ENCODE results near the gene SYNE2. TPM values are rescaled to one million over a fixed set of nuclear protein-coding genes. Genes with fewer than 3 reads are reported as not detected.

SYNE2 gene
- total RNA-seq, 1 experiment from 2014 or later: 67.4 TPM

DNA sequence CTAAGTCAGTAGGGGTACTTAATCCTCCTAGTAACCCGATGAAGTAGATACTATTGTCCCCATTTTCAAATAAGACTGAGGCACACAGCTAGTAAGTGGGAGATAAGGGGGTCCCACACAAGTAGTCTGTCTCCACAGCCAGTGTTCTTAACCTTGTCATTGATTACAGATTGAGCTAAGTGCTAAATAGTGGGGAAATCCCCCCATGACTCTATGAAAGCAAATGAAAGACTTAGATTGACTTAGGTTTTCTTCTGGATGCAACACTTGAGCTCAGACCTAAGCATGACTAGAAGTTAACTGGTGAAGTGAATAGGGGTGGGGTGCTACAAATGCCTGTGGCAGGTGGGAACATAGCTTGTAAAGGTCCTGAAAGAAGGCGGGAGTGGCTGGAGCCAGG lies 73.8 kb downstream of the SYNE2 start:
- no peaks in the 10 kb centered on the region for H3K27me3 Mint-ChIP-seq (ENCODE audit: insufficient read depth, unreplicated experiment)
- POLR2A ChIA-PET: interaction anchor here (1.5 kb wide), 1 partner anchor 63 kb away, joined by 3 read pairs; no protein-coding TSS in a partner anchor
- intact Hi-C loops (cut with micrococcal nuclease): no loop called here
- CTCF ChIA-PET: interaction anchor here (0.5 to 0.6 kb wide), 2 partner anchors 13 to 69 kb away, joined by 3 read pairs; no protein-coding TSS in a partner anchor
- H3K27ac Mint-ChIP-seq (ENCODE audit: low read depth, unreplicated experiment): no peak overlapping the region
- DNase-seq (ENCODE audit: unreplicated experiment): no peak
- H3K9me3 Mint-ChIP-seq (ENCODE audit: unreplicated experiment): no peaks in the 10 kb centered on the region
- TF ChIP-seq, protein P1, sequence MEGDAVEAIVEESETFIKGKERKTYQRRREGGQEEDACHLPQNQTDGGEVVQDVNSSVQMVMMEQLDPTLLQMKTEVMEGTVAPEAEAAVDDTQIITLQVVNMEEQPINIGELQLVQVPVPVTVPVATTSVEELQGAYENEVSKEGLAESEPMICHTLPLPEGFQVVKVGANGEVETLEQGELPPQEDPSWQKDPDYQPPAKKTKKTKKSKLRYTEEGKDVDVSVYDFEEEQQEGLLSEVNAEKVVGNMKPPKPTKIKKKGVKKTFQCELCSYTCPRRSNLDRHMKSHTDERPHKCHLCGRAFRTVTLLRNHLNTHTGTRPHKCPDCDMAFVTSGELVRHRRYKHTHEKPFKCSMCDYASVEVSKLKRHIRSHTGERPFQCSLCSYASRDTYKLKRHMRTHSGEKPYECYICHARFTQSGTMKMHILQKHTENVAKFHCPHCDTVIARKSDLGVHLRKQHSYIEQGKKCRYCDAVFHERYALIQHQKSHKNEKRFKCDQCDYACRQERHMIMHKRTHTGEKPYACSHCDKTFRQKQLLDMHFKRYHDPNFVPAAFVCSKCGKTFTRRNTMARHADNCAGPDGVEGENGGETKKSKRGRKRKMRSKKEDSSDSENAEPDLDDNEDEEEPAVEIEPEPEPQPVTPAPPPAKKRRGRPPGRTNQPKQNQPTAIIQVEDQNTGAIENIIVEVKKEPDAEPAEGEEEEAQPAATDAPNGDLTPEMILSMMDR (IDR thresholded peaks at IDR 0.05; ENCODE audit: unreplicated experiment): no peak
- no TSS peak for BruUV-seq (replicated peaks)
- peaks cover 13% of the 10 kb centered on the region for H3K36me3 Mint-ChIP-seq (ENCODE audit: insufficient read depth, unreplicated experiment)
- no peak overlapping the region for H3K4me3 Mint-ChIP-seq (ENCODE audit: unreplicated experiment)
- H3K4me1 Mint-ChIP-seq (ENCODE audit: insufficient read depth, unreplicated experiment): peaks cover 13% of the 10 kb centered on the region

DNA sequence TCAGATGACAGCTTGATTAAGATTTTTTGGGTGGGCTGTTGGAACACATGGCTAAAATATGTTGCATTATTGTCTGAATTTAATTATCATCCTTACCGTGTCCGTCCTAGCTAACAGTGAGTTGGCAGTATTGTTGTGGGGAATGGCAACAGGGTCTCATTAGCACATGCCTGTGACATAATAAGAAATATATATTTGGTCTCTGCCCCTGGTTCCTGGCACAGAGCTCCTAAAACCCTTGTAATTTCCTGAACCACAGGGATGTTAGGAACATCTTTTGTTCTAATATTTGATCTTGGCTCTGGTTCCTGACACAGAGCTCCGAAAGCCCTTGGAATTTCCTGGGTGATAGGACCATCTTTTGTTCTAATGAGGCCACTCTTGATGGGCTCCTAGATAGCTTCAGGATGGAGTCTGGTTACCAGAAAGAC lies 76.0 kb downstream of the SYNE2 start:
- Mint-ChIP-seq H3K4me3 (ENCODE audit: unreplicated experiment) (no peak overlapping the region), H3K36me3 (ENCODE audit: insufficient read depth, unreplicated experiment) (peaks cover 13% of the 10 kb centered on the region), H3K27ac (ENCODE audit: low read depth, unreplicated experiment) (no peak overlapping the region), H3K4me1 (ENCODE audit: insufficient read depth, unreplicated experiment) (peaks cover 6% of the 10 kb centered on the region), H3K9me3 (ENCODE audit: unreplicated experiment) (no peaks in the 10 kb centered on the region), H3K27me3 (ENCODE audit: insufficient read depth, unreplicated experiment) (no peaks in the 10 kb centered on the region)
- TF ChIP-seq, protein P1 (IDR thresholded peaks at IDR 0.05; ENCODE audit: unreplicated experiment): no peak
- intact Hi-C loops (cut with micrococcal nuclease): no loop called here
- no TSS peak for BruUV-seq (replicated peaks)
- DNase-seq (ENCODE audit: unreplicated experiment): no peak
- POLR2A ChIA-PET: interaction anchor here (1.7 kb wide), 1 partner anchor 72 kb away, joined by 4 read pairs; no protein-coding TSS in a partner anchor
- CTCF ChIA-PET: interaction anchor here (1.5 kb wide), 1 partner anchor 77 kb away, joined by 4 read pairs; no protein-coding TSS in a partner anchor

DNA sequence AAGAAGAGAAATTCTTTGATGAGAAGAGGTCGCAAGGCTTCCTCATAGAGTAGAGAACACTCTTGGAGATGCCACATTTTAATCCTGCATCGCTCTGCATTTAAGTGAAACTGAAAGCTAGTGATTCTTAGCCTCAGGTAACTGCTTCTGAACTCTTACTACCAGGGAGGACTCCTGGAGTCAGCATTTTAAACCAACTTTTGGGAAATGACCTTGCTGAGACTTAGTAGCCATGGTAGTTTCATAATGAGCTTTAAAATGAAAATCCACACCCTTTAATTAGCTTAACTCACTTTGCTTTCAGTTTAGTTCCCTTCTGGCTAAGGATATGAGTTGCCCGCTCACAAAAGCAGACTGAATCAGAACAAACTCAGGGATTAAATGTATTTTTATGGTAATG lies 80.3 kb downstream of the SYNE2 start:
- no TSS peak for BruUV-seq (replicated peaks)
- Mint-ChIP-seq H3K4me1 (ENCODE audit: insufficient read depth, unreplicated experiment) (peaks cover 6% of the 10 kb centered on the region), H3K4me3 (ENCODE audit: unreplicated experiment) (no peak overlapping the region), H3K27me3 (ENCODE audit: insufficient read depth, unreplicated experiment) (no peaks in the 10 kb centered on the region), H3K27ac (ENCODE audit: low read depth, unreplicated experiment) (no peak overlapping the region), H3K36me3 (ENCODE audit: insufficient read depth, unreplicated experiment) (peaks cover 13% of the 10 kb centered on the region), H3K9me3 (ENCODE audit: unreplicated experiment) (no peaks in the 10 kb centered on the region)
- ChIA-PET CTCF (interaction anchor here (0.6 kb wide), 1 partner anchor 85 kb away, joined by 3 read pairs; no protein-coding TSS in a partner anchor), POLR2A (interaction anchor here (0.6 to 2.3 kb wide), 9 partner anchors 9 to 404 kb away, joined by 3 to 32 read pairs (median 3); partner anchors contain the start of gene SYNE2)
- no peak for DNase-seq (ENCODE audit: unreplicated experiment)
- intact Hi-C loops (cut with micrococcal nuclease): no loop called here
- TF ChIP-seq, protein P1 (IDR thresholded peaks at IDR 0.05; ENCODE audit: unreplicated experiment): no peak

DNA sequence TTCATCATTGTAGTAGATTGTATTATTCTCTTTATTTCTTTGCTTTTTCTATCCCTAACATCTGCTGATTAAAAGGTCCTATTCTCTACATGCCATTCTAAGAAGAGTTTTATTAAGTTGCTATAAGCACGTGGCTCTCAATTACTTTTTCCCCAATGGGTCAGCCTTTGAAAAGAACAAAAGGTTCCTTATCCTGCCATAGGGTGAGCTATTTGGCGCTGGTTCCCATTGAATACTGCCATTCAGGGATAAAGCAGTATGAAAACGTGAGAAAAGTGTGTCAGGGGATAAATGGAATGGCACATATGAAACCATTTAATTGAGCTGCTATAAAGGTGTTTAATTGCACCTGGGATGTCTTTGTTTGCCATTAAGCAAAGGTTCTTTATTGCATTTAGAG lies 80.9 kb downstream of the SYNE2 start:
- H3K4me3 Mint-ChIP-seq (ENCODE audit: unreplicated experiment): no peak overlapping the region
- no peaks in the 10 kb centered on the region for H3K9me3 Mint-ChIP-seq (ENCODE audit: unreplicated experiment)
- peaks cover 6% of the 10 kb centered on the region for H3K4me1 Mint-ChIP-seq (ENCODE audit: insufficient read depth, unreplicated experiment)
- CTCF ChIA-PET: no interaction called here
- no peak overlapping the region for H3K27ac Mint-ChIP-seq (ENCODE audit: low read depth, unreplicated experiment)
- intact Hi-C loops (cut with micrococcal nuclease): no loop called here
- POLR2A ChIA-PET: interaction anchor here (0.6 to 2.3 kb wide), 7 partner anchors 10 to 403 kb away, joined by 3 to 32 read pairs (median 4); partner anchors contain the start of gene SYNE2
- H3K27me3 Mint-ChIP-seq (ENCODE audit: insufficient read depth, unreplicated experiment): no peaks in the 10 kb centered on the region
- H3K36me3 Mint-ChIP-seq (ENCODE audit: insufficient read depth, unreplicated experiment): peaks cover 13% of the 10 kb centered on the region
- DNase-seq (ENCODE audit: unreplicated experiment): no peak
- no TSS peak for BruUV-seq (replicated peaks)
- TF ChIP-seq, protein P1 (IDR thresholded peaks at IDR 0.05; ENCODE audit: unreplicated experiment): no peak

Measured in MCF 10A (cell line).